Activated CD8-positive, alpha-beta memory T cell treated with anti-CD3 and anti-CD28 coated beads for 1 hour (primary cell): ENCODE measurements around the gene SRM.
"Not testable (repeated sequence)": the region's sequence is repeated elsewhere in the genome, so short reads cannot be mapped to it uniquely, and the experiment has no call there.

ENCODE experiments used
- DNase-seq, 2 donors: peaks; one replicate each; pipeline ENCODE4 v3.0.0-alpha.2; 2020; ENCODE audit warnings: low read depth in 1 of 2; ENCODE audit errors: extremely low read depth in 1 of 2

The SRM gene

GRCh38 chr1:11059968-11060830 is at the start of gene SRM:
Gene SRM (minus strand): TSS chr1:11060018. CDS start chr1:11059943, 75 bp downstream.
- peak; percentile 46 to 87 for DNase-seq

DNA sequence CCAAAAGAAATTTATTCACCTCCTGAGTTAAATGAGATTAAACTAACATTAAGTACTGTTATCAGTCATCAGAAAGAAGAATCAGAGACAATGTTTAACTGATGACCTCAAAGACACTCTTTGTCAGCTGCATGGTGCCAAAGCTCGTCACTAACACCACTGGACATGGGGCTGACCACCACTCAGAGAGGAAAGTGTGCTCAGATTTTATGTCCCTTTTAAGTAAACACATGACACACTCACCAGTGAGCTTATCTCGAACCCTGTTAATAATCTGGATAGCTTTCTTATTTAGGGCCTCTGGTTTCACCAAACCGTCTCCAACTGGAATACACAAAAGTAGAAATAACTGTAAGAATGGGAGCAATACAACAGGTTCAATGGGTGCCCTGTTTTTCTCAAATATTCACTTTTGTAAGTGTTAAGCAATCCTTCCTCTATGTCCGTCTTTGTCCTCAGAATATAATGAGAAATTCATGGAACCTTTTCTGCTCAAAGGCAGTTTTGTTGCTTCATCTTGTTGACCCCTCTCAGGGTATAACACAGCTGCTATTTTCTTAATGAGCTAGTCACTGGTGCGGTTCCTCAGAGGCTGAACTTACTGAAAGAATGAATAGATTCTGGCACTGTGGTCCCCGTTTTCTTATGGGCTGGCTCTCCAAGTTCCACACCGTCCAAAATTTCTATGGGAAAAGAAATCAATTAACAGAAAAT is 49.4 kb upstream of the SRM start:
- DNase-seq = no peak

DNA sequence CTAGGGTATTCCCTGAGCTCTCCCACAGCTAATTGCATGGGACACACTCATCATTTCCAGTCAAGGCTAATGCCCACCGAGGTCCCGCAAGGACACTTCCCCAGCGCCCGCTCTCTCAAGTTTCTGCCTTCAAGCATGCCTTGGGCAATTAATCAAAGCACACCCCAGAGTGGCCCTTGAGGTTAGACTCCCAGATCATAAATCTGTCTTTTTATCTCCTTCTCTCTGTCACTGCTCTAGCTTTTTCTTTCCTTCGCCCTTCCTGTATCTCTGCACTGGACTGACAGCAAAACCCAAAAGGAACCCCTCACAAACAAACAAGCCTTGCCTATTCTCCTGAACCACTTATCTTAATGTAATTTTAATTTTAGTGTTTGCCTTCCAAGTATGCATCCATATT is 47.8 kb upstream of the SRM start:
- no peak for DNase-seq

- DNase-seq = no peak
These were observed 45.8 kb upstream of the SRM start for GRCh38 chr1:11105586-11105985.

DNA sequence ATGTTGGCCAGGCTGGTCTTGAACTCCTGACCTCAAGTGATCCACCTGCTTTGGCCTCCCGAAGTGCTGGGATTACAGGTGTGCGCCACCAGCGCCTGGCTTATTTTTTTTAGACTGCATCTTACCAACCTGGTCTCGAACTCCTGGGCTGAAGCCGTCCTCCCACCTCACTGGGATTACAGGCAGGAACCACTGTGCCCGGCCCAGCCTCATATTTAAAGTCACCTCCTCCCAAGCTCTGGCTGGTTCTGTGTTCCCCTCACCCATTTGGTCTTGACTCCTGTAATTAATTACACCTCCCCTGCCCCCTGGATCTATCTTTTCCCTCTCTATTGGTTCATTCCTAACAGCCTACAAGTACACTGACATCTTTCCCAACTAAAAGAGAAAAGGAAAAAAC is 41.5 kb upstream of the SRM start:
- DNase-seq = no peak

DNA sequence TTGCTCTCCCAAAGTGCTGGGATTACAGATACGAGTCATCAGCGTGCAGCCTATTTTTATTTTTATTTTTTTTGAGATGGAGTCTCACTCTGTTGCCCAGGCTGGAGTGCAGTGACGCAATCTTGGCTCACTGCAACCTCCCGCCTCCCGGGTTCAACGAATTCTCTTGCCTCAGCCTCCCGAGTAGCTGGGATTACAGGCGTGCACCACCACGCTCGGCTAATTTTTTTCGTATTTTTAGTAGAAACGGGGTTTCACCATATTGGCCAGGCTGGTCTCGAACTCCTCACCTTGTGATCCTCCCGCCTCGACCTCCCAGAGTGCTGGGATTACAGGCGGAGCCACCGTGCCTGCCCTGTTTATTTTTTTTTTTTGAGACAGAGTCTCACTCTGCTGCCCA is 41.0 kb upstream of the SRM start:
- not testable (repeated sequence) for DNase-seq

DNA sequence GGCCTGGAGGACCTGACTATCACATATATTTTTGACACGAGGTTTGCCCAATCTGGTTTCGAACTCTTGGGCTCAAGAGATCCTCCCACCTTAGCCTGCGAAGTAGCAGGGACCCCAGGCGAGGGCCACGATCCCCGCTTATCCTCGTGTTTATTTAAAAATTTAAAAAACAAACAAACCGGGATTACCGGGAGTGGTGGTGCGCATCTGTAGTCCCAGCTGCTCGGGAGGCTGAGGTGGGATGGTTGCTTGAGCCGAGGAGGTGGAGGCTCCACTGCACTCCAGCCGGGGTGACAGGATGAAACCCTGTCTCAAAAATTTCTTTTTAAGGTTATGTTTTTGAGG is 40.3 kb upstream of the SRM start:
- no peak for DNase-seq

GRCh38 chr1:11099310-11100148 is 39.7 kb upstream of the SRM start, which contains the start of gene EXOSC10:
Gene EXOSC10 (minus strand): TSS chr1:11099869. CDS start chr1:11099831, 38 bp downstream.
- DNase-seq = peak; percentile 87 to 96

DNA sequence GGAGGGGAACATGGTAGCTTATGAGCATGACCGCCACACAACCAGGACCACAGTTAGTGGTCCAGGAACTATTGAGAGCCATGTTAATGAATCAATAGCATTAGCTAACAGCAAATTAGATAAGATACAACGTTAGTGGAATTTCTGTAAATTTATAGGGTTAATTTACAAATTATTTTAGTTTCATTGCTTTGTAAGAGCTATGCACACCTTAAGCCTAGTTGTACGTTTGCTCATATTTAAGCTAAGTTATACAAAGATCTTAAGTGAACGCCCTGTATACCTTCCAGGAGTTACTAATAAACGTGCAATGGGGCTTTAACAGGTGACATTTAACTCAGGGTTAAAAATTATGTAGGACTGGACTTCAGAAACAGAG is 39.1 kb upstream of the SRM start:
- no peak for DNase-seq

DNA sequence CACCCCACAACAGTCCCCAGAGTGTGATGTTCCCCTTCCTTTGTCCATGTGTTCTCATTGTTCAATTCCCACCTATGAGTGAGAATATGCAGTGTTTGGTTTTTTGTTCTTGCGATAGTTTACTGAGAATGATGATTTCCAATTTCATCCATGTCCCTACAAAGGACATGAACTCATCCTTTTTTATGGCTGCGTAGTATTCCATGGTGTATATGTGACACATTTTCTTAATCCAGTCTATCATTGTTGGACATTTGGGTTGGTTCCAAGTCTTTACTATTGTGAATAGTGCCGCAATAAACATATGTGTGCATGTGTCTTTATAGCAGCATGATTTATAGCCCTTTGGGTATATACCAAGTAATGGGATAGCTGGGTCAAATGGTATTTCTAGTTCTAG is 24.0 kb upstream of the SRM start:
- not testable (repeated sequence) for DNase-seq

DNA sequence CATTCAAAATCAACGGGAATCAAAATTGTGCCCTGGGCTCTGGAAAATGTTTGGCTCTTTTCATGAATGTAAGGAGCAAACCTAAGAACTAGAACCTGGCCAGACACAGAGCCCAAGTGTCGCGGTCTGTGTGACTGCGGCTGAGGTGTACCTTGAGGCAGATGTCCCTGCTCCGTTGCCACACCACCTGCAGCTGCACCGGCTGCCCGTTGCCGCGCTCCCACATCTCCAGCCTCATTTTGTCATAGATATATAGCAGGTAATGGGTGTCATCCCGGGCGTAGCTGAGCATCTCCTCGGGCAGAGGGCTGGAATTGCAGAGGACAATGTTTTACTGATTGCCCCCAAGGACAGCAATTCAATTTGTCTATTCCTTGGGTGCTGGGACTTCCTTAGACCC is 21.1 kb upstream of the SRM start:
- no peak for DNase-seq

- DNase-seq = no peak
These were observed 18.8 kb upstream of the SRM start for GRCh38 chr1:11078631-11079030.

GRCh38 chr1:11073398-11073797 is 13.6 kb upstream of the SRM start:
- not testable (repeated sequence) for DNase-seq

- no peak for DNase-seq
These were observed 12.5 kb upstream of the SRM start for GRCh38 chr1:11072216-11072917.

DNA sequence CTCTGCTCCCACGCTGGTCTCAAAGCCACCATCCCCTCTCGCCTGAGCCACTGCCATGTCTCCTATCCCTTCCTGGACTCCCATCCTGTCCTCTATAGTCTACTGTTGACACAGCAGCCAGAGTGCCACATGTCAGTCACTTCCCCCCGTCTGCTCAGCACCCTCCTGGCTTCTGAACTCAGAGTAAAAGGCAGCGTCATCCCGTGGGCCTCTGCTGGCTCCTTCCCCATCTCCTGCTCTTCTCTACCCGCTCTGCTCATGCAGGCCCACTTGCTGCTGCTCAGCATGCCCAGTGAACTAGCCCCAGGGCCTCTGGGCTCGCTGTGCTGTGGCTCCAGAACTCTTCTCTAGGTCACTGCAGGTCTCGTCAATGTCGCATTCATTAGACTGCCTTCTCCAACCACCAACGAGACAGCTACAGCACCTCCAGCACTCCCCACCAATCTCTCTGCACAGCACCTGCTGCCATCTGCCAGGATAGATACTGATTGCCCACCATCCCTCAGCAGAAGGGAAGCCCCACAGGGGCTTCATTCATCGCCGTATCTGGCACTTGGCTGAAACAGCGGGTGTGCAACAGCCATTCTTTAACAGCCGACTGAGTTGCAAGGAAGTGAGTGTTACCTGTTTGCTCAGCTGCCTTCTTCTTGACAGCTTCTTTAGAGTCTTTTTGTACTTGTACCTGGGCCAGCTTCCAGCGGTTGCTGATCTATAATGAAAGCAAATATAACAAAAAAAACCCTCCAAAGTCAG is 11.8 kb upstream of the SRM start:
- DNase-seq = no peak

DNA sequence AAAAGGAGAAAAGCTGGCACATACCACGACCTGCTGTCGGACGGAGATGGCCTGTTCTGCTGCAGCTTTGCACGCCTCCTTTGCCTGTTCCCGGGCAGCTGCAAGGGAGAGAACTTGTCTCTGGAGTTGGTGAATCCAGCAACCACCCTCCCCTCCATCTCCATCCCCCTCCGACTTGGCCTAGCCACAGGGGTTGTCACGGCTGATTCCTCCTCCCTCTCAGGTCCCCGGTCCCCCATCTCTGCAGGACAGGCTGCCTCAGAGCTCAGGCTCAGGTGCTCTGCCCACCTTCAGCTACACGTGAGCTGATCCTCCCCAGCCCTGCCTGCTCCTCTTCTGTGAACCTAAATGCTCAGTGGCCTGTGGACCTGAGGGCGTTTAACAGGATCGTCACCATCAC is 11.1 kb upstream of the SRM start:
- DNase-seq = no peak

GRCh38 chr1:11068600-11069473 is 9.0 kb upstream of the SRM start:
- no peak for DNase-seq

- DNase-seq = no peak
These were observed 8.1 kb upstream of the SRM start for GRCh38 chr1:11067716-11068599.
